ENCODE data around the gene LAMP5.

The LAMP5 gene

DNA sequence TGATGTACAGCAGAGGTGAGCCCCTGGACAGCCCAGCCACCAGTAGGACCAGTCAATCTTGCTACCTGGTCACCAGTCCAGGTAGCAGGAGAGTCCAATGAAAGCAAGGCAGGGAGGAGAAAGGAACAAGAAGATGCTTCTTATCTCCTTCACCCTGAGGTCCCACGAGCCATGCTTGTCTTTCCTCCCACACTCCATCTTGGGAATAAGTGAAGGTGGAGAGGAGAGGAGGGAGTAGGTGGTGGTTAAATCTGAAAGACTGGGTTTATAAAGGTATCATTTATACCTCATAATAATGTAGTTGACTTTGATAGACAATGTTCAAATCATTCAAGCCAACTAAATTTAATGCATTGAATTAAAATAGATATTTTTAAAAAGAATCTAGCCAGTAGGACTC is 35.9 kb downstream of the LAMP5 start:
- DNase-seq, result no peak

DNA sequence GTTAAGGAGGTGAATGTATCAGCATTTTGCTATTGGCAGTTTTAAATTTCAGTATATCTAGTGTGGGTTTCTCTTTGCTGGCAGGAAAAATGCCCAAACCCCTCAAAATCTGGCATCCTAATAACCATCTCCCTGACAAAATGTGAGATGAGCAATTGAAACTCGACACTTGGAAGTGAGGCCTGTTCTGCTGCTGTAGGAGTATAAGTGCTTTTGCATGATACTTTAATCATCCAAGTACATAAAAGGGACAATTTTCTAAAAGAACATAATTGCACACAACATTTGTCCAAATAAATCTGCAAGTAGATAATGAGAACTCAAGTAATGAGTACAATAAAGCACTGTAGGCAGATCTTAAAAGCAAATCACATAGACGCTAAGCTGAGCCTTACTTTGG is 36.5 kb downstream of the LAMP5 start:
- no peak for DNase-seq

DNA sequence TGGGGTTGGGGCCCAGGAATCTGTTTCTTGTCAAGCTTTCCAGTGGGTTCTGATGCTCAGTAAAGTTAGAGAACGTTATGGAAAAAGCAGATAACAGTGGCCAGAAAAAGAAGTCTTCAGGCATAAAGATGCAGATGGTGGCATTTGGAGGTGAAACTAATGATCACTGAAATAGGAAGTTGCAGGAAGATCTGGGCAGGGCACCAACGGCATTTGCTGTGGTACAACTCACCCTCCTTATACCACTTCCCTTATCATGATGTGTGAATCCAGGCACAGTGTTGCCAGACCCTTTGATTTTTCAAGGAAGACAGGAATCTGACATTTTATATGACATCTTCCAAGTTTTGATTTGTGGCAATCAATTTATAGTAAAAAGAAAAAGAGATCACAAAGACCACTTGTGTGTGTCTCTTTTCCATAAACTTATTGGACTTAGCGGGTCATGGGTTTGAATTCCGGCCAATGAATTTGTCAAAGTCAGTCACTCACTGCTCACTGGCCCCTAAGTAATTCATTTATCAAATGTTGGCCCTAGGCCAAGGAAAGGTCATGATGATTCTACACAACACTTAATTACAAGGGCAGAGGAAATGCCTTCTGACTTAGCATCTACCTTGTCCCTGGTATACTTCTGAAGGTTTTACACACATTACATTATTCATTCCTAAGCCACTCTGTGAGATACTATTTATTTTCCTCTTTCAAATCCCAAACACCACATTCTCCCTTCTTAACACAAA is 37.6 kb downstream of the LAMP5 start:
- DNase-seq, result no peak

DNA sequence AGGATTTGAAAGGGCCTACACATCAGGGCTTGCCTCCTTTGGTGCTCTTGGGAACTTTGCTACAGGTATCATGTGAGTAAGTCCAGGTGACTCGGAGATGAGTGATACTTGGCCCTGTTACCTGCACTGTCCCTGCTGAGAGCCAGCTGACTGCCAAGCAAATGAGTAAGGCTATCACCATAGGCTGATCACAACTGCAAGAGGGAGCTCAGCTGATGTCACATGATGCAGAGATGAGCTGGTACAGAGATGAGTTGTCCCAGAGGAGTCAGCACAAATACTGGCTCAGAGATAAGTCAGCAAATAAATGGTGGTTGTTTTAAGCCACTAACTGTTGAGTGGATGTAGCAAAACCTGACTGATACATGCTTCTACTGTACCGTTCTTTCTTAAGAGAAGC is 41.4 kb downstream of the LAMP5 start:
- DNase-seq, result no peak

DNA sequence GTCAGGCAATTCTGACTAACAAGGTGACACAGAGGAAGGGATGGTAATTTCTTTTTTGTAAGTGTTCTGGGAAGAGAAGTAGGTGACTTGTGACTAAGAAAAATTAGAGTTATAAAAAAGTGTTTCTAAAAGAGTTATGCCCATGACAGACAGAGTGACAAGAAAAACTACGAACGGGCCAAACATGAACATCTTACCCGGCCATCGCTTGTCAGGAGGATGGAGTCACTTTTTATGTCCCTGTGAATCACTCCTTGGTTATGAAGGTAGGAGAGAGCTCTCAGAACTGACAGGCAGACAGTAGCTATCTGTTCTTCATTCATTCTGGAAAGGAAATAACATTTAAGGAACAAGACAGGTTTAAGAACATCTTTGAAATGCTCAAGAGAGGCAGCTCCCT is 43.0 kb downstream of the LAMP5 start:
- no peak for DNase-seq

DNA sequence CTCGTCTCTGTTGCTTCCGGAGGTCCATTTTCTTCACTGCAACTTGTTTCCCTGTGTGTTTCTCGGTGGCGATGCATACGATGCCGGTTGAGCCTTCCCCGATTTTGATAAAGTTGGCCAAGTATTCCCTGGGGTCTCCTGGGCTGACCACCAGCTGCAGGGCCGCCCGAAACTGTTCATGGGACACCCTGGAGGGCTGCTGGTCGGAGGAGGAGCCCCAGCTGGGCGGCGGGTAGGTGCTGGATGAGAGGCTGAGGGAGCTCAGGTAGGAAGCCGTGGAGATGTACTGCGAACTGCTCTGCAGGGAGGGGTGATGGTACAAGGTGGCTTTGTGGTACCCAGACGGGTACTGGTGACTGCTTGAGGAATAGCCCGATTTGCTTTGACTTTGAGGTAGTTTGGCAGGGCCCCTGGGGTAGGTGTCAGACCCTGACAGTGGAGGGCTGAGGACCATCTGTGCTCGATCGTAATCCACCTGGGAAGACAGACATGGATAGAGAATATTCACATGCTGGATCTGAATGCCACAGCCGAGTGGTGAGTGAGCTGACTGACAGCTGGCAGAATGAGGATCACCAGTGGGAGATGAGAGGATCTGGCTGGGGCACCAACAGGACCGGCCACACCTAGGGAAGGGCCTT is 51.6 kb downstream of the LAMP5 start:
- DNase-seq, result no peak

DNA sequence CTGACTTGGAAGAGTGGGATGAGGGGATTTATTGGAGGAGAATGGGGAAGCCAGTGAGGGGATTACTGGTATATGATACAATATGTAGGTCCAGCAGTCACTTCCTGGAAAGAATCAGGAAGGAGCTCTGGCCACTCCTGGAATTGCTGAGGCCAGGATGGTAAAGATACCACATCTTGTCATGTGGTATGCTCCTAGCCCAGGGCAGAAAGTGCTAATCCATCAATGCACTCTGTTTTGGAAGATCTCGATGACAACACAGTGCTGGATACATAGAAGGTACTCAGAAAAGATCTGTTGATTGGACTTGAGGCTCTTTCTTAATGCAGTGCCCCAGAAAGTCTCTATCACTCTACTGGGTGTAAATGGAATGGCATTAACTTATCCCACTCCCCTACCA is 52.6 kb downstream of the LAMP5 start:
- no peak for DNase-seq

DNA sequence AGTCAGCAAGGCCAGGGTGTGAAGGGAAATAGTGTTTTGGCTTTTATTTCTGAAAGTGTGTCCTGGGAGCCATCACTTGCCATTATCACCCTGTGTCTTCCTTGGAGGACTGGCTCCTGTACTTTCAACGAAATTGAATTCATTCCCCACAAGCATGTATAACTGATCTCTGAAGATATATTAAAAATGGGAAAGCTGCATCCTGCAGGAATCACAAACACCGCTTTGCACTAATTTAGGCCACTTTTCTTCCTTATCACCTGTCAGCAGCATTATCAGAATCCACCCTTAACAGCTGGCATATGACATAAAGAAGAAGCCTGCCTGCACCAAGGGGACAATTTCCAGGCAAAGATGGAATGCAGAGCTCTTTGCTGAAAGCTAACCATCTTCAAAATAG is 56.2 kb downstream of the LAMP5 start:
- no peak for DNase-seq

DNA sequence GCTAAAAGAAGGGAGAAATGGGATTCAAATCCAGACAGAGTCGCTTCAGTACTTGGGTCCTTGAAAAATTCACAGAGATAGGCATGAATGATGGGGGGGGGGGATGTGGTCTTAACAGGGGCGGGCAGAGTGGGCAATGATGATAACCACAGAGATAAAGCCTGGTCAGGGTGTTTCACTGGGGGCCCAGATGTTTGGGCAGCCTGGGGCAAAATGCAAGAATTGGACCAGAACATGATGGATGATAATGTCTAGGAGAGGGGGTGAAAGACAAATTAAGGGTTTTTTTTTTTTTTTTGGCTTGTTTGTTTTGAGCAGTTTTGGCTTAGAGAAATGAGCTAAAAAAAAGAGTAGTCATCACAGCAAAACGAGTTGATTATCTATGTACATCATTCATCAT is 57.4 kb downstream of the LAMP5 start:
- DNase-seq, result no peak

DNA sequence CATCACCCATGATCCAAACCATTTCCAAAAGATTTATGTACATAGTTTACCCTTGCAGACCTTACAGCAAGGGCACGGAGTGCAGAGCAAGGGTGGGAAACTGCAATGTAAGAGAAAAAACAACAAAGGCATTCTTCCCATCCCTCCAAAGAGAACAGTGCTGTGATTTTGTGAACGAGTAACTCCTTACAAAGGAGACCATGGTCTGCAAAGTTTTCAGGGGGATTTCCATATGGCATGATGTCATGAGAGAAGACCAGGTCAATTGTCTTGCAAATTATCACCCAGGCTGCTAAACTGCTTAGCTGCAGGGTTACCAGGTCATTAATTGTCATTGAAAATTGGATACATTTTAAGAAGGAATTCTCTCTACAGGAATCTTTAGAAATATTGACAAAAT is 58.3 kb downstream of the LAMP5 start:
- DNase-seq, result no peak

DNA sequence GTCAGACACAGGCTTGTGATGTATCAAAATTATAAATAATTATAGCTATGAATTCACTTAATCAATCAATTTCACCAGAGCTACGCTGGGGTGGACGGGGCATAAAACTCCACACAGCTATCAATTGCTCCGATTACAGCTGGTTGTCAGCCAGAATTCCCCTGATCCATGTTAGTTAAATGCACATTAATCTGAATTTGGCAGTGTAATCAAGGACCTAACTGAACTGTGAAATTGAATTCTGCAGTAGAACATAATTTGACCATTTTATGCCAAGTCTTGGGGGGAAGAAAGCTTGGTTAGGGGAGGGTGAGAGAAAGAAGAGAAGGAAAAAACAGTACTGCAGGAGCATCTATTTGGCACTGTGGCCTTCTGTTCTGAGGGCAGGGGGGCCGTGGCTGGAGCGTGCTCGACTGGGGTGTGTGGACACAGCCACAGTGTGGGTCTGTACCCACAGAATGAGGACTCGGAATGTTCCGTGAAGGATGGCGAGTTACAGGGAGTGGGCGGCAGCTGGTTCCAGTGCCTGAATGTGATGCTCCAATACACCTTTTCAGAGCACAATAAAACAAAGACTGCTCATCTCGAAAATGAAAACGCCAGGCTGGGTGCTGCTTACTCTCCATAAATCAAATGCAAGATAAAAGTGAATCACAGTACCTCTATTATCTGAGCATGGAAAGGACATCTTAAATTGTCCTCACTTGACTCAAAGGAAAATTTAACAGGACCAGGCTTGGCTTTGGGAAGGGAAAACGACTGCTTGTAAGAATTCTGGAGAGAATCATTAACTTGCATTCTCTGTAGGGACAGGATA is 59.2 kb downstream of the LAMP5 start:
- DNase-seq, result no peak

DNA sequence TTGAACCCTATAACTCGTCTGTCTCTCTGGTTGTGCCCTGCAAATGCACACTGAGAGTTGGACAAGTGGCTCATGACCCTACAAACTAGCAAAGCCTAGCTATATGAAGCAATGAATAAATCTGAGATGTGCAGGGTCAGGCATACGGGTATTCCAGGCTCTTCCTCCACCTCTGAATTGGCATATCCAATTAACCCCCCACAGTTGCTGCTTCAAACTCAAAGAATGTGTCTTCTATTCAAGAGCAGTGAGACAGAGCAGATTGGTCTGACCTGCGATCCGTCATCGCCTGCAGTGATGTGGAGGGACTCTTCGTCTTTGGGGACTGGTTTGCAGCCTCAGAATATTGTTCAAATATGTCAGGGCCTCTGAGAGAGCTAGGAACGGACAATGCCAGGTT is 59.8 kb downstream of the LAMP5 start:
- DNase-seq, result no peak

DNA sequence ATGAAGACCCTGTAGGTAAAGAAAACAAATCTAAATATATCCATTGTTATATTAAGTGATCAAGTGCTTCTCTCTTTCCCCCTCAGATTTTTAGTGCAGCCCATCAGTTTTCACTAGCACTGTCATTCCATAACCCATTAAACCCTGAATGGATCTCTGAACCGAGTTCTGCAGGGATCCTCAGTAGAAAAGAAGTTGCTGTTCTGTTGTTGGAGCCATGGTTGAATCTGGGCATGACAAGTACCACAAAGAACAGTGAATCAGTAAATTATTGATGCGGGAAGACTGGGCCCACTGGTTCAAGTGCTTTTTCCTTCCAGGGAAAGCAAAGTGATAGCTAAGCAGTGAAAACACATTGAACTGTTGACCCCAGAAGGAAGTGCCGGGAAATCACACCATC is 60.4 kb downstream of the LAMP5 start:
- no peak for DNase-seq

DNA sequence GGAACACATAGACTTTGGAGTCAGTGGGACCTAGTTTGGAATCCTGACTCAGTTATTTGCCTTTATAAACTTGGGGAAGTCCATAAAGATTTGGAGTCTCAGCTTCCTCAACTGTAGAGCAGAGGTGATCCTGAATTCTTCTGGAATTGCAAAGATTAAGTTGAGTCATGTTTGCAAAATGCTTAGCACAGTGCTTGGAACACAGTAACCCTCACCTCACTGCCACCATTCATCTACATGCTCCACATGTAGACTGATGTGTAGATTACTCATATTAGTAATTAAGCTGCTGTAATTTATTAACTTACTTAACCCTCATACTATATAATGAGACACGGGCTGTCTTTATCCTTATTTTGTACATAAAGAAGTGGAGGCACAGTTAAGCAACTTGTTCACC is 61.4 kb downstream of the LAMP5 start:
- DNase-seq, result no peak

DNA sequence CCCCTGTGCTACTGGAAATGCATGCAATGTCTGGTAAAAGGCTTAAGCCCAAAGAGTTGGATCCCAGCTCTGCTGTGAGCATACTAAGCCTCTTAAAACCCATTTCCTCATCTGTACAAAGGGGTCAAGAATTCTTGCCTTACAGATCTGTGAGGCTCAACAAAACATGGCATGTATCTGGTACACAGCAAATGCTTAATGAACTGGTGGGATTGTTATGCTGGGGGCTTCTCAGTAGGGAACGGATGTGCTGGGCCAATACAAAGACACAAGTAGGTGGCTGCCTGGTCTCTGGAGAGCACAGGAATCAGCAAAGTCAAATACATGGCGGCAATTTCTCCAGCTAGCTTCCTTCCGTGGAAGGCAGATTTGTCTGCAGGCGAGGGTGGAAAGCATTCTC is 62.3 kb downstream of the LAMP5 start:
- no peak for DNase-seq

DNA sequence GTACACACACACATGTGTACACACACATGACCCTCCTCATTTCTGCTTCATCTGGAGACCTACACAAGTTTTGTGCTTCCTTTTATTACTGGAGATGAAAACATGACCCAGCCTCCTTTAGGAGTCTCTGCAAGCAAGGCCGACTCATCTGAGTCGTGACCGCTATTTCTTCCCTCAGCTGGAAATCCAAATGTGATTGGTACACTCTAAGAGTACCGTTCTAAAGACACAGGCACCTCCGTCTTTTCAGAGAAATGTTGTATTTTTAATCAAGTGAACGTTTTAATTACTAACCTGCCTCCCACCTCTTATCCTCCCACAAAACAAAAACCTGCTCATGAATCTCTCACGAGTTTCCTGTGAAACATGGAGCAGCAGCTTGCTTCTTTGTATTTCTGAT is 63.0 kb downstream of the LAMP5 start:
- DNase-seq, result no peak

DNA sequence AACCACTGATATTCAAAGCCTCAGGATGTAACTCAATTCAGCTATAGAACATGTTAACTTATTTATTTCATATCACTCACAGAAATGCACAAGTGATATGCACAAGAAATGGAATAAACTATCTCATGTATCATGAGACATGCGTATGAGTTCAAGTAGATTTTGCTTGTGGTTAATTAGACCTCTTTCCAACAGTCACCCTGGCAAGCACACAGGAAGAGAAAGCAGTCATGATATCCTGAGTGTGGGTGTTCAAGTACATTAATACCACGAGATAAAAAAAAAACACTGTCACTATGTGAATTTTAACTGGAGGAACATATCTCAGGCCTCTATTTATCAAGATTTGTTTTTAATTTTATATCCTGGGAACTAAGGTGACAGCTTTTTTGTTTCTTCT is 64.2 kb downstream of the LAMP5 start:
- DNase-seq, result no peak

Data from fibroblast of upper back skin (primary cell).